ENCODE results near the gene ENSA. TPM values are rescaled to one million over a fixed set of nuclear protein-coding genes. Genes with fewer than 3 reads are reported as not detected.
"Not testable (repeated sequence)": the region's sequence is repeated elsewhere in the genome, so short reads cannot be mapped to it uniquely, and the experiment has no call there.

Gene ENSA
- 100 to 1,000 TPM; 192 to 193 TPM for total RNA-seq

GRCh38 chr1:150629115-150629928 is at the start of gene ENSA:
Gene ENSA, minus strand, starts transcription at chr1:150629612. Its CDS starts 142 bp downstream, at chr1:150629470.
- CTCF ChIA-PET, result interaction anchor here (0.8 to 3.7 kb wide), 13 partner anchors 8 to 742 kb away, joined by 3 to 22 read pairs (median 3); partner anchors contain the start of gene MINDY1
- peaks cover 27% of the 10 kb centered on the region for H3K4me1 Mint-ChIP-seq
- peak; percentile 98 for DNase-seq
- no peaks in the 10 kb centered on the region for H3K27me3 Mint-ChIP-seq
- no peak within 1 kb of the TSS for H3K4me3 Mint-ChIP-seq
- no peaks in the 10 kb centered on the region for H3K9me3 Mint-ChIP-seq
- H3K27ac Mint-ChIP-seq, result no peak within 1 kb of the TSS
- POLR2A ChIA-PET, result interaction anchor here (0.6 to 1.7 kb wide), 6 partner anchors 50 to 331 kb away, joined by 3 to 9 read pairs (median 4); partner anchors contain the start of genes GOLPH3L and MCL1
- H3K36me3 Mint-ChIP-seq (ENCODE audit: low read depth), result peaks cover 27% of the 10 kb centered on the region

GRCh38 chr1:150678988-150679387 is 49.6 kb upstream of the ENSA start:
- CTCF ChIA-PET, result interaction anchor here (1.1 kb wide), 1 partner anchor 11 kb away, joined by 3 read pairs; no protein-coding TSS in a partner anchor
- H3K4me3 Mint-ChIP-seq, result no peak overlapping the region
- H3K4me1 Mint-ChIP-seq, result peaks cover 10% of the 10 kb centered on the region
- H3K27me3 Mint-ChIP-seq, result no peaks in the 10 kb centered on the region
- H3K9me3 Mint-ChIP-seq, result no peaks in the 10 kb centered on the region
- DNase-seq, result no peak
- POLR2A ChIA-PET, result no interaction called here
- H3K27ac Mint-ChIP-seq, result no peak overlapping the region
- H3K36me3 Mint-ChIP-seq (ENCODE audit: low read depth), result peaks cover 13% of the 10 kb centered on the region

GRCh38 chr1:150674881-150675280 is 45.5 kb upstream of the ENSA start:
- POLR2A ChIA-PET, result no interaction called here
- Mint-ChIP-seq H3K4me1 (peaks cover 6% of the 10 kb centered on the region), H3K9me3 (no peaks in the 10 kb centered on the region)

GRCh38 chr1:150663321-150663720 is 33.9 kb upstream of the ENSA start:
- Mint-ChIP-seq H3K27me3 (no peaks in the 10 kb centered on the region), H3K36me3 (ENCODE audit: low read depth) (peaks cover 37% of the 10 kb centered on the region), H3K9me3 (no peaks in the 10 kb centered on the region), H3K4me1 (peaks cover 7% of the 10 kb centered on the region), H3K4me3 (no peak overlapping the region), H3K27ac (no peak overlapping the region)
- no peak for DNase-seq
- CTCF ChIA-PET, result interaction anchor here (0.8 kb wide), 1 partner anchor 10 kb away, joined by 3 read pairs; no protein-coding TSS in a partner anchor
- POLR2A ChIA-PET, result no interaction called here

More at GRCh38 chr1:150674881-150675280, 45.5 kb upstream of the ENSA start:
- H3K27me3 Mint-ChIP-seq, result no peaks in the 10 kb centered on the region
- no peak overlapping the region for H3K4me3 Mint-ChIP-seq
- CTCF ChIA-PET, result interaction anchor here (0.6 to 1.3 kb wide), 3 partner anchors 11 to 321 kb away, joined by 3 to 6 read pairs (median 4); no protein-coding TSS in a partner anchor
- H3K27ac Mint-ChIP-seq, result no peak overlapping the region
- H3K36me3 Mint-ChIP-seq (ENCODE audit: low read depth), result peaks cover 5% of the 10 kb centered on the region
- no peak for DNase-seq

- POLR2A ChIA-PET, result no interaction called here
- Mint-ChIP-seq H3K4me3 (no peak overlapping the region), H3K27me3 (no peaks in the 10 kb centered on the region), H3K9me3 (no peaks in the 10 kb centered on the region), H3K36me3 (ENCODE audit: low read depth) (peaks cover 37% of the 10 kb centered on the region), H3K4me1 (peaks cover 7% of the 10 kb centered on the region), H3K27ac (no peak overlapping the region)
- CTCF ChIA-PET, result interaction anchor here (0.6 to 0.8 kb wide), 3 partner anchors 10 to 142 kb away, joined by 3 to 5 read pairs (median 3); no protein-coding TSS in a partner anchor
- no peak for DNase-seq
Measured at GRCh38 chr1:150662811-150663210, 33.4 kb upstream of the ENSA start.

- H3K4me3 Mint-ChIP-seq, result no peak overlapping the region
- no peaks in the 10 kb centered on the region for H3K9me3 Mint-ChIP-seq
- H3K27me3 Mint-ChIP-seq, result no peaks in the 10 kb centered on the region
- H3K36me3 Mint-ChIP-seq (ENCODE audit: low read depth), result peaks cover 35% of the 10 kb centered on the region
- H3K27ac Mint-ChIP-seq, result no peak overlapping the region
- H3K4me1 Mint-ChIP-seq, result peaks cover 6% of the 10 kb centered on the region
- DNase-seq, result no peak
- ChIA-PET POLR2A (no interaction called here), CTCF (interaction anchor here (1.5 kb wide), 1 partner anchor 16 kb away, joined by 3 read pairs; no protein-coding TSS in a partner anchor)
Measured at GRCh38 chr1:150661156-150661555, 31.7 kb upstream of the ENSA start.

GRCh38 chr1:150660584-150660983 is 31.2 kb upstream of the ENSA start:
- POLR2A ChIA-PET, result no interaction called here
- peaks cover under 1% of the 10 kb centered on the region for H3K4me1 Mint-ChIP-seq
- no peak for DNase-seq
- H3K36me3 Mint-ChIP-seq (ENCODE audit: low read depth), result peaks cover 33% of the 10 kb centered on the region
- no peak overlapping the region for H3K27ac Mint-ChIP-seq
- no peaks in the 10 kb centered on the region for H3K9me3 Mint-ChIP-seq
- no peaks in the 10 kb centered on the region for H3K27me3 Mint-ChIP-seq
- CTCF ChIA-PET, result interaction anchor here (1.5 kb wide), 1 partner anchor 16 kb away, joined by 3 read pairs; no protein-coding TSS in a partner anchor
- H3K4me3 Mint-ChIP-seq, result no peak overlapping the region

- POLR2A ChIA-PET, H3K27me3 Mint-ChIP-seq, DNase-seq, H3K9me3 Mint-ChIP-seq, H3K4me3 Mint-ChIP-seq, H3K27ac Mint-ChIP-seq, H3K4me1 Mint-ChIP-seq: not testable (repeated sequence)
- peaks cover 33% of the 10 kb centered on the region for H3K36me3 Mint-ChIP-seq (ENCODE audit: low read depth)
- CTCF ChIA-PET, result interaction anchor here (1.3 kb wide), 1 partner anchor 27 kb away, joined by 3 read pairs; no protein-coding TSS in a partner anchor
Measured at GRCh38 chr1:150657064-150657463, 27.7 kb upstream of the ENSA start.

GRCh38 chr1:150654635-150655034 is 25.2 kb upstream of the ENSA start:
- not testable (repeated sequence) for H3K27ac Mint-ChIP-seq, DNase-seq, H3K27me3 Mint-ChIP-seq, H3K4me3 Mint-ChIP-seq, H3K4me1 Mint-ChIP-seq, H3K9me3 Mint-ChIP-seq
- ChIA-PET CTCF (interaction anchor here (1.0 to 1.7 kb wide), 2 partner anchors 11 to 136 kb away, joined by 3 read pairs; no protein-coding TSS in a partner anchor), POLR2A (interaction anchor here (0.5 to 0.6 kb wide), 2 partner anchors 39 to 63 kb away, joined by 4 to 9 read pairs; no protein-coding TSS in a partner anchor)
- peaks cover 20% of the 10 kb centered on the region for H3K36me3 Mint-ChIP-seq (ENCODE audit: low read depth)

GRCh38 chr1:150650193-150650592 is 20.8 kb upstream of the ENSA start:
- no peak for DNase-seq
- Mint-ChIP-seq H3K4me3 (no peak overlapping the region), H3K9me3 (no peaks in the 10 kb centered on the region), H3K27me3 (no peaks in the 10 kb centered on the region), H3K27ac (no peak overlapping the region), H3K4me1 (peaks cover 2% of the 10 kb centered on the region), H3K36me3 (ENCODE audit: low read depth) (peaks cover 23% of the 10 kb centered on the region)
- POLR2A ChIA-PET, result no interaction called here
- CTCF ChIA-PET, result interaction anchor here (1.2 kb wide), 1 partner anchor 12 kb away, joined by 4 read pairs; no protein-coding TSS in a partner anchor

- POLR2A ChIA-PET, result no interaction called here
- CTCF ChIA-PET, result interaction anchor here (0.6 kb wide), 1 partner anchor 276 kb away, joined by 3 read pairs; no protein-coding TSS in a partner anchor
Measured at GRCh38 chr1:150649441-150650075, 20.1 kb upstream of the ENSA start.

GRCh38 chr1:150642296-150642695 is 12.9 kb upstream of the ENSA start:
- Mint-ChIP-seq H3K36me3 (ENCODE audit: low read depth) (peaks cover 5% of the 10 kb centered on the region), H3K27me3 (no peaks in the 10 kb centered on the region), H3K4me3 (no peak overlapping the region), H3K4me1 (no peaks in the 10 kb centered on the region), H3K27ac (no peak overlapping the region), H3K9me3 (no peaks in the 10 kb centered on the region)
- DNase-seq, result no peak
- POLR2A ChIA-PET, result no interaction called here
- CTCF ChIA-PET, result interaction anchor here (0.7 kb wide), 2 partner anchors 24 to 764 kb away, joined by 3 to 10 read pairs; no protein-coding TSS in a partner anchor

More at GRCh38 chr1:150649441-150650075, 20.1 kb upstream of the ENSA start:
- no peak for DNase-seq
- H3K4me1 Mint-ChIP-seq, result peaks cover 2% of the 10 kb centered on the region
- peaks cover 20% of the 10 kb centered on the region for H3K36me3 Mint-ChIP-seq (ENCODE audit: low read depth)
- no peak overlapping the region for H3K27ac Mint-ChIP-seq
- no peaks in the 10 kb centered on the region for H3K27me3 Mint-ChIP-seq
- H3K9me3 Mint-ChIP-seq, result no peaks in the 10 kb centered on the region
- H3K4me3 Mint-ChIP-seq, result no peak overlapping the region
